ENCODE results near the gene STK38L. TPM values are rescaled to one million over a fixed set of nuclear protein-coding genes. Genes with fewer than 3 reads are reported as not detected.

STK38L gene
- total and polyA plus RNA-seq, 2 of the 4 experiments (the other 2 are of a cell fraction) = 5.1 to 7.2 TPM

GRCh38 chr12:27221625-27222387 is 22.3 kb upstream of the STK38L start:
- no peaks in the 10 kb centered on the region for H3K27me3 ChIP-seq (ENCODE audit: control insufficient read depth, insufficient read depth, low read length)
- H4K91ac ChIP-seq (ENCODE audit: insufficient read depth, low read depth, low read length) = no peak overlapping the region
- BruUV-seq (replicated peaks) = no TSS peak
- H3K18ac ChIP-seq (ENCODE audit: low read depth, low read length) = no peak overlapping the region
- no peak overlapping the region for H2BK20ac ChIP-seq (ENCODE audit: low read depth, low read length)
- no peak overlapping the region for H3K4me3 ChIP-seq (ENCODE audit: insufficient read depth, low read depth, low read length)
- no CpG with 5 or more reads among the region's 7 CpGs for WGBS, 2 experiments (ENCODE audit: extremely low coverage in 2 of 2, insufficient read length in 1 of 2)
- no peak overlapping the region for H2AK9ac ChIP-seq (replicated peaks; ENCODE audit: low read depth, low read length, poor library complexity)
- no peaks in the 10 kb centered on the region; the same call in 1 of the 2 replicates for H3K9me1 ChIP-seq (ENCODE audit: insufficient read depth, low read length)
- no peak overlapping the region for H3K4ac ChIP-seq (ENCODE audit: low read depth, low read length)
- no peak for TF ChIP-seq NFE2L2 (IDR thresholded peaks at IDR 0.05; ENCODE audit: low read depth, low read length)
- no peak for TF ChIP-seq CTCF (conservative IDR thresholded peaks at IDR 0.05; ENCODE audit: low read depth, low read length)
- H3K4me2 ChIP-seq (ENCODE audit: low read depth, low read length) = no peak overlapping the region
- H3K27ac ChIP-seq (ENCODE audit: insufficient read depth, low read length) = no peak overlapping the region
- H2AFZ ChIP-seq (replicated peaks; ENCODE audit: low read length, poor library complexity) = no peak overlapping the region
- no peak overlapping the region for H3K14ac ChIP-seq (replicated peaks; ENCODE audit: low read depth, low read length)
- DNase-seq (no peak), ATAC-seq (ENCODE audit: low read depth) (no peak)
- intact Hi-C loops (cut with micrococcal nuclease) (no loop called here), dilution Hi-C loops (cut with HindIII; ENCODE audit: low sequenced_read_pairs, unreplicated experiment) (no loop called here), in situ Hi-C loops (cut with MboI; ENCODE audit: low sequenced_read_pairs) (no loop called here)
- H4K8ac ChIP-seq (ENCODE audit: low read depth in 2 of 2, low read length in 2 of 2) = no peak overlapping the region
- H2BK5ac ChIP-seq (ENCODE audit: low read depth, low read length, poor library complexity, severe bottlenecking) = no peak overlapping the region
- no peaks in the 10 kb centered on the region for H4K20me1 ChIP-seq (ENCODE audit: insufficient read depth, low read length)
- ChIA-PET POLR2A (ENCODE audit: unreplicated experiment) (no interaction called here), CTCF (no interaction called here)
- H2BK120ac ChIP-seq (ENCODE audit: low read depth, low read length) = no peak overlapping the region
- H4K5ac ChIP-seq (ENCODE audit: low read depth, low read length) = no peak overlapping the region
- no peak overlapping the region for H3K23ac ChIP-seq (ENCODE audit: low read depth, low read length)
- H2BK15ac ChIP-seq (ENCODE audit: low read depth, low read length) = no peak overlapping the region
- no peak overlapping the region for H2AK5ac ChIP-seq (ENCODE audit: low read depth, low read length)
- no peak overlapping the region for H3K9ac ChIP-seq (ENCODE audit: low read depth, low read length)
- H3K4me1 ChIP-seq (ENCODE audit: control insufficient read depth, insufficient read depth, low read length) = peaks cover 8% of the 10 kb centered on the region
- no peaks in the 10 kb centered on the region for H3K79me1 ChIP-seq (ENCODE audit: low read depth in 1 of 2, low read length in 2 of 2)
- H3K9me3 ChIP-seq (ENCODE audit: control insufficient read depth, insufficient read depth, low read length) = no peaks in the 10 kb centered on the region
- no peaks in the 10 kb centered on the region for H3K36me3 ChIP-seq (ENCODE audit: control insufficient read depth, insufficient read depth, low read length)
- H3K56ac ChIP-seq (ENCODE audit: extremely low read depth, insufficient read depth, low read length) = no peak overlapping the region

Data from IMR-90 (cell line).